ENCODE measurements around the gene TULP3.

DNA sequence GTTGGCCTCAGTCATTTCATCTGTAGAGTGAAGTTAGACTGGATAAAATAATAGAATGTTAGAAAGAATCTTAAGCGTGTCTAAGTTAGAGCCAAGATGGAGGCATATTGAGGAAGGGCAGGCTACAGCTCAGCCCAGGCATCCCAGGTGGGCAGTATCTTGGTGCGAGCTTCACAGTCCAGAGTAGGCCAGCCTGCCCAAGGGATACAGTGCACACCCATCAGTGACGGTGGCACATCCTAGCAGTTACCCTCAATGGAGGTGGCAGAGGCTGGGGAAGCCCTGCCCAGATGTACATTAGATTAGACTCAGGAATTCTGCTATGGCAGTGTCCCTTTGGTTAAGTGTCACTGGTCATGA, 21.5 kb downstream of the TULP3 start:
- no peak for TF ChIP-seq POLR2A (IDR thresholded peaks at IDR 0.05)
- TF ChIP-seq, protein P1, sequence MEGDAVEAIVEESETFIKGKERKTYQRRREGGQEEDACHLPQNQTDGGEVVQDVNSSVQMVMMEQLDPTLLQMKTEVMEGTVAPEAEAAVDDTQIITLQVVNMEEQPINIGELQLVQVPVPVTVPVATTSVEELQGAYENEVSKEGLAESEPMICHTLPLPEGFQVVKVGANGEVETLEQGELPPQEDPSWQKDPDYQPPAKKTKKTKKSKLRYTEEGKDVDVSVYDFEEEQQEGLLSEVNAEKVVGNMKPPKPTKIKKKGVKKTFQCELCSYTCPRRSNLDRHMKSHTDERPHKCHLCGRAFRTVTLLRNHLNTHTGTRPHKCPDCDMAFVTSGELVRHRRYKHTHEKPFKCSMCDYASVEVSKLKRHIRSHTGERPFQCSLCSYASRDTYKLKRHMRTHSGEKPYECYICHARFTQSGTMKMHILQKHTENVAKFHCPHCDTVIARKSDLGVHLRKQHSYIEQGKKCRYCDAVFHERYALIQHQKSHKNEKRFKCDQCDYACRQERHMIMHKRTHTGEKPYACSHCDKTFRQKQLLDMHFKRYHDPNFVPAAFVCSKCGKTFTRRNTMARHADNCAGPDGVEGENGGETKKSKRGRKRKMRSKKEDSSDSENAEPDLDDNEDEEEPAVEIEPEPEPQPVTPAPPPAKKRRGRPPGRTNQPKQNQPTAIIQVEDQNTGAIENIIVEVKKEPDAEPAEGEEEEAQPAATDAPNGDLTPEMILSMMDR (IDR thresholded peaks at IDR 0.05): no peak
